Left kidney (tissue), 2 donors: ENCODE measurements around the gene GNAI3. TPM values are rescaled to one million over a fixed set of nuclear protein-coding genes. Genes with fewer than 3 reads are reported as not detected.

ENCODE experiments used
- DNase-seq: peaks from one replicate; pipeline ENCODE4 v3.0.0-alpha.2; 2013
- polyA plus RNA-seq: library from polyadenylated mRNA; unstranded; fragments of 120-200 nt; gene quantifications from one replicate; pipeline ENCODE4 v1.2.1, GENCODE V29; 2013; ENCODE audit not compliant: insufficient read length

Gene GNAI3
- polyA plus RNA-seq, 1 donor = 13.1 TPM

DNA sequence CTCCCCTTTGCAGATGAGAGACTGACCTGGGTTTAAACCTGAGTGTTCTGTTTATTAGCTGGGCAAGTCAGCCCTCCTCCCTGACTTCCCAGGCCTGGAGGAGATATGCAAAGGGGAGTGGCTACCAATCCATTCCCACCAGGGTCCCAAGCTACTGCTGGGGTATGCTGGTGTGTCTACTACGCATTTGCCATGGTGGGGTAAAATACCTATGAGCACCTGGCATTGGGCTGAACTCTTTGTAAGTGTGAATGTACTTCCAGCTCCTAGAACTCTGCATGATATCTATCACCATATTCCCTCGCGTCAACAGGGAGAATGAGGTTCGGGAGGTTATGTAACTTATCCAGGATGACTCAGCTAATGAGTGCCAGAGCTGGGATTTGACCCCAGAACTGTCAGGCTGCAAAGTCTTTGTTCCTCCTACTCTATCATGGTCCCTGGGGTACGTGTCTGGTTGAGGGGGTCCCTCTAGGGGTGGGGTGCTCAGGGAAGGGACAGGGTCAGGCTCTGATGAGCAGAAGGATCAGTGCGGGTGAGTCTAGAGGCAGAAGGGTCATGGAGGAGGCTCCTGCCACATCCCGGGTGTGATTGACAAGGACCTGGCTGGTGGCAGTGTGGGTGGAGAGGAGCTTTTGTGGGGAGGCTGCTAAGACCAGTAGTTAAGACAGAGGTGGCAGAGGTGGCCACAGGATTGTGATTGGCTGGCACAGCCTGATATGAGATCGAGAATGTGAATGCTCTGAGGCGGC lies 88.0 kb downstream of the GNAI3 start:
- DNase-seq = no peak

DNA sequence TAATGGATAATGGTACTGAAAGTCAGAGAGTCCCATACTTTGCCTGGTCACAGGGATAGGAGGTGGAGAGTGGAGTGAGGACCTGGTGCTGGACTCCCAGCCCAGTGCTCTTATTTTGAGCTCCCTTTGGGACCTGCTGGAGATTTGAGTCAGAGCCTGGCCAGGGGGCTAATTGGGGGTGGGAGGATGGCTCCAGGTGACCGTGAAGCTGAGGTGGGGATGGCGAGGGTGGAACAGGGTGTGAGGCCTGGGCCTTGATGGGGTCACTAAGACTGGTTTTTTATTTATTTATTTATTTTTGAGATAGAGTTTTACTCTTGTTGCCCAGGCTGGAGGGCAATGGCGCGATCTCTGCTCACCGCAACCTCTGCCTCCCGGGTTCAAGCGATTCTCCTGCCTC lies 89.0 kb downstream of the GNAI3 start:
- DNase-seq = no peak

DNA sequence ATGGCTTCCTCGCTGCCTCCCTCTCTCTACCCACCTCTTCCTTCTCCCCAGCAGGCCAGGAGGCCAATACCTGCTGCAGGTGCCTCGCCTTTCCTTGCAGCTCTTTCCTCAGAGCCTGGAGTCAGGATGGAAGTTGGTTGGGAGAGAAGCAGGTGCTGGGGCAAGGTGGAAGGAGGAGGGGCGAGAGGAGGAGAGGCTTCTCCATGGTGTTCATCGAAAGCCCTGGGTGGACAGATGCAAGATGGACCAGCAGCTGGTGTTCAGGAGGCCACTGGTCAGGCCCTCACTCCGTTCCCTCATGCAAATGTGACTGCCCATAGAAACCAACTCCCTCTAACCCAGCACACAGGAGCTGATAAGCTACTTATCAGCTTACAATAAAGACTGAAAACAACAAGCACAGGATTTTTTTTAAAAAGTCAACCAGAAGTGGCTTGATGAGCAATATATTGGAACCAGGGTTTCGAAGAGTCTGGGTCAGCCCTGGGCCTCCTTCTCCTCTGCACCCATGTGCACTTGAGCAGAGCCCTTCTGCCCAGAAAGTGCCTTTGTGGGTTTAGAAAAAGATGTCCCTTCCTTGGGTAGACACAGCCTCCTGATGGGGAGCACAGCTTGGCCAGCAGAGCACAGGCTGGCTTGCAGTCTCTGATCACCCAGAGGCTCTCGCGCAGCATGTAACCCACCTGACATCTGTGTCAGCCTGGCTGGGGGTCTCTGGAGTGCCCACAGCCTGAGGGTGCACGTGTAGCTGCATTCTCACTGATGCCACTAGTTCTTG lies 90.8 kb downstream of the GNAI3 start:
- no peak for DNase-seq

DNA sequence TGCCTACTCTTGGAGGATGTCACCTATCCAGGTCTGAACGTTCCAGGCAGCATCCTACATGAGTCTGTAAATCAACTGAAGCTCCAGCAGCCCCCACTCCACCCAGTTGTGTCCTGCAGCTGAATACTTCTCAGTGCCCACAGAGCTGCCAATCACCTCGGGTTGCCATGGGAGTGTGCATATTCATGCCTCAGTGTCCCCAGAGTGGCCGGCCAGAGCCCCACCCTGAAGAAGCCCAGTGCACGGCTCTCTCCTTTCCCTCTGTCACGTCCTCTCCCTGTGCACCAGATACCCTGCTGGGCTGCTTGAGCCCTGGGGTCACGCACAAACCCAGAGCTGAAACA lies 91.4 kb downstream of the GNAI3 start:
- DNase-seq = no peak

DNA sequence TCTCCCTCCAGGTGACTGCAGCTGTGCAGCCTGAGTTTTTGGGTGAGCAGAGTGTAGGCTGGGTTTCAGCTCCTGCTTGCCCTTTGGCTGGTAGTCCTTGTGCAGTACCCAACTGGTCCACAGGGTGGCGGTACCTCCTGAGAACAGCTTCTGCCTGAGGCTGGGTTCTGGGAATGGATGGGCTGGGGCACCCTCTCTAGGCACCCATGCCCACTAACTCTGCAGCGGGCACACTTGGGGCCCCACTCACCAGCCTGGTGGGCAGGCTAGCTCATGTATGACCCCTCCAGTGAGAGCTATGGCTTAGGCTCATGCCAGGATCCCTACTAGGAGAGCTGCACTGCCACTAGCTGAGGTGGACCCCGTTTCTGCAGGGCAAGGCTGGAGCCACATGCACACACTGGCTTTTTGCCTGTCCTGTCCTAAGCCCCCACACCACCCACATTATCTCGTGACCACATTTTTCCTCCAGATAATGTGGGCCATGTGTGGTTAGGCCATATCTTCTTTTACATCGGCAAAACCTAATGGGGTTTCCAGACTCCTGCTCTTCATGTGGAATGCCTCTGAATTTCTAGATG lies 92.0 kb downstream of the GNAI3 start:
- DNase-seq = no peak

DNA sequence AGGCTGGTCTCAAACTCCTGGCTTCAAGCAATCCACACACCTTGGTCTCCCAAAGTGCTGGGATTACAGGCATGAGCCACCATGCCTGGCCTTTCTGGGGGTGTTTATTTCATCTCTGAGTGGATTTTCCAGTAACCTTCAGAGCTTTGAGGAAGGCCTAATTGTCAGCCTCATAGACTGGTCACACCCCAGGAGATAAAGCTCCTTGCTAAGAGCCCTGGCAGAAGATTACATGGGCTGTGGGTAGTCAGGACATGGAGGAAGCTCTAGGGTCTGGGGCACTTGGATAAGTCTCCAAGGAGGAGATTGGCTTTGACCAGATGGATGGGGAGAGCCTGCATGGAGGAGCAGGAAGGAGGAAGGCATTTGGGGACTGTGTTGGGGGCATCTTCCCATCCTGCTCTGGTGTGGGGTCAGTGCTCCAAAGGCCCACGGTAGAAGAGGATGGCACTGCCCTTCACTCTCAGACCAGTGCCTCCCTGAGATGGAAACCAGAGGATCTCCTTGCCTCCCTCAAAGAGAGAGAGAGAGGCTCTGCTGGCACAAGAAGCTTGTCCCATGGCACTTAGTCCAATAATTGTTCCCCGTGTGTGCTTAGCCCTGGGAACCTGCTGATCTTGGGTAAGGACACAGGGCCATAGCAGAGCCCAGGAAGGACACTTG lies 92.8 kb downstream of the GNAI3 start:
- DNase-seq = no peak

DNA sequence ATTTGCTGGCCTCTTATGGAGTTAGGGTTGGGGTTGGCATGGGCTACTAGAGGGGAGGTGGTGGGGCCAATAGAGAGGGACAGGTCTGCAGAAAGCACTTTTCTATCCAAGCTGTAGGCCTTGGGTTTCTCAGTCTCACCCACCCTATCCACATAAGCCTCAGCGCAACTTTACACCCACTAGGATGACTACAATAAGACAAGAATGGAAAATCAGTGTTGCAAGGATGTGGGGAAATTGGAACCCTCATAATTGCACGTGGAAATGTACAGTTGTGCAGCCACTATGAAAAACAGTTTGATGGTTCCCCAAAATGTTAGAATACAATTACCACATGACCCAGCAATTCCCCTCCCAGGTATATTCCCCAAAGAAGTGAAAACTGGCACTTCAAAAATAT lies 93.4 kb downstream of the GNAI3 start:
- DNase-seq = no peak

DNA sequence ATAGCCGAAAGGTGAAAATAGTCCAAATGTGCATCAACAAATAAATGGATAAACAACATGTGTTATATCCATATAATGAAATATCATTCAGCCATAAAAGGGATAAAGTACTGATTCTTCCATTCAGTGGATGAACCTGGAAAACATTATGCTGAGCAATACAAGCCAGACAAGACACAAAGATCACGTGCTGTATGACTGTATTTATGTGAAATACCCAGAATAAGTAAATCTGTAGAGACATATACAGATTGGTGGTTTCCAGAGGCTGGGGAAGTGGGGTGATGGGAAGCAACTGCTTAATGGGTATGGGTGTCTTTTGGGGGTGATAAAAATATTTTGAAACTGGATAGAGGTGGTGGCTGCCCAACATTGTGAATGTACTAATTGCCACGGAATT lies 94.2 kb downstream of the GNAI3 start:
- DNase-seq = no peak

DNA sequence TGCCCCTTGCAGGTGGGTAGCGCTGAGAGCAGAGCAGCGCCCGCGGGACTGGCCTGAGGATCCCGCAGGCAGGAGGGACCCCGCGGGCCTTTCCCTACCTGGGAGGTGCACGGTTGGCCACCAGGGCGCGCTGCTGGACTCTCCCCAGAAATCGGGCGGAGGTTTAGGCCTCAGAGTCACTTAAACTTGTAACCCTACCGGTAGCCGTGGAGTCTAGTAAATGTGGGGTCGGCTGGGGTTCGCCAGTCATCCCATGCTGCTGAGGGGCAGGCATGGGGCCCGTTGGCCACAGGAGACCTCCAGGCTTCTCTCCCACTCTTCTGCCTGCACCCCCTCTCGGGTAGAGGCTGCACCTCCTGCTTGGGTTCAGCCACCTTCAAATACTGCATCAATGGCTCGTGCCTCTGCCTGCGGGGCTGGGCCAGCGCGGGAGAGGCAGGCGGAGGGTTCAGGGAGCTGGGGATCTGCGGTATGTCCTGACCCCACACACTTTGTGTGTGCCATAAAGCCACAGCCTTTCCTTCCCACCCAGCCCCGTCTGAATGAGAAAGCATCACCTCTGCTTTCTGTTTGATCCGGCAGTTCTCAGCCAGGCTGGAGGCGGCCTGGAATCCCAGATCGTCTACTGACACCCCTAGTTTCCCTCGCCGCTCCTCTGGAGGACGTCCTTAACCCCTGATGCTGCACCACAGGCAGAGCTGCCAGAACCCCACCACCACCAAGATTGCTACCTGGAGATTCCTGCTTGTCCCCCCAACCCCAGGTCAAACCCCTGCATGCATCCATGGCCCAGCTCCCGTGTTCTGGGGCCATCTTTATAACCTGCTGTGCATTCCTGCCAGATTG lies 95.2 kb downstream of the GNAI3 start:
- DNase-seq = peak; percentile 73

DNA sequence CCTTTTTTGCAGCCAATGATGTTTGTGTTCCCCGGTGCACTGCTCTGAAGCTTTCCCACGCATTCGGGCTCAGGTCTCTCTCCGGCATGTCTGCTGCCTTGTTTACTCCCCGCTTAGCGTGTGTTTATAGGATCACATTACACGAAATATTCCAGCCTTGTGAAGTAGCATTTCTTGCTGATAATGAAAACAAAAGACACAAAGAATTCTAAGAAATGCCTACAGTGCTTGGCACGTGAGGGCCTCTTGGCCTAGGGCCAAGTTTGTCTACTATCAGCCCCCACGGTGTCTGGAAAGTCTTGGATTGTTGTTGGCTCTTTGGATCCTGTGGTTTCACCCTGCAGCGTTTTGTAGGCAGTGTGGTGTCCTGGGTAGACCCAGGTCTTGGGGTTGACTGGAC lies 96.3 kb downstream of the GNAI3 start:
- no peak for DNase-seq

DNA sequence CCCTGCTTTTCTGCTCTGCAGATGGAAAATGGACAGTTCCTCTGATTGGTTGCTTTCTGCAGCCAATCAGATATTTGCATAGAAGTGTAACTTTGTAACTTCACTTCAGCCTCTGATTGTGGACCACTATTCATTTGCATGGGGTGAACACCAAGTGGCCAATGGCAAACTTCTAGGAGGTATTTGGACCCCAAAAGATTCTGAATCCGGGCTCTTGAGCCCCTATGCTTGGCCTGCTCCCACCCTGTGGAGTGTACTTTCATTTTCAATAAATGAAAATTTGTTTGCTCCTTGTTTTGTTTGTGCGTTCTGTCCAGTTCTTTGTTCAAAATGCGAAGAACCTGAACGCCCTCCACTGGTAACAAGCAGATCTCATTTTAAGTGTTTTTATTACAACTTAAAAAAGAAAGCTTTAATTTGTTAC lies 101.1 kb downstream of the GNAI3 start:
- DNase-seq = no peak

DNA sequence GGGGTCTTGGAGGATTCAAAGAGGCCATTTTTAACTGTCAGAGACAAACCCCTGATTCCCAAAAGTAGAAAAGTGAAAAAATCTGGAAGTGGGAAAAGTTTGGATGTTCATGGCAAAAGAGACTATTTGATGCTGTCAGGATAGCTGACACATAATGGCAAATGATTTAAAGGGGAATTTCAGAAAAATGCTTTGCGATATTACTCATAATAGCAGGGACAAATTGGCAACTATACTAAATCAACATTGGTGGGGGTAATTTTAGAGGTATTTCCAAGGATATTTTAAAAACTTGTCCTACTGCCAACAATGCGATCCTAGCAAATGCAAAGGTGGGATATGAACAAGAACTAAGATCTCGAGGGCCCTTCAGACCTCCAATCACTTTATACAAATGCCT lies 102.2 kb downstream of the GNAI3 start:
- DNase-seq = no peak

DNA sequence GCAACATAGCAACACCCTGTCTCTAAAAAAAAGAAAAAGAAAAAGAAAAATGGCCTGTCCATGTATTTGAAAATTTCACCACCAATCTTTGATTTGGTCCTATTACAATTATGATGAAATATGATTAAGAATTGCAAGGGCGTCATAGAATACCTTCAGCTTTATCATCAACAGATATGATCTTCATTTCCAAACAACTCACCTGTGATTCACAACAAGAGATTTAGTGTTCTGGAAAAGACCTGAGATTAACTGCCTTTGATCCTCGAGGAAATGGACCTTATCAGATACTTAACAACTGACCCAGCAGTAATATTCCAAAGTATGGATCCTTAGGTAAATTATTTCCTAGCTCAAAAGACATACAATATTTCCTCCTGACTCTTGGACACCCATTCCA lies 104.0 kb downstream of the GNAI3 start:
- DNase-seq = no peak

DNA sequence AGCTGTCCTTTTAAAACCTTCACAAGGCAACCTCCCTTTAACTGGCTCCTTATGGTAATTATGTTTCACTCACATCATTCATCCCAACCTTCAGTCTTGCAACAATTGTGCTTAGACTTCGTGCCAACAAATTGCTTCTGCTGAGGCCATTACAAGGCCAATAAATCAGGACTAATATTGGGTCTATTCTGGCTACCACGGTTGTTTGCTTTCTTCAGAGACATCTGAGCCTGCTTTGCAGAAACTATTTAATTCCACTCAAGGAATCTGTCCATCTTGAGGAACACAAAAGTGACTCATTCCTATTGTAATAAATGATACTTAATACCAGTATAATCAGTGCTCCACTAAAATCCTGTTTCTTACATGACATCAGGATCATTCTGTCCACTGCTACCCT lies 104.9 kb downstream of the GNAI3 start:
- DNase-seq = no peak

DNA sequence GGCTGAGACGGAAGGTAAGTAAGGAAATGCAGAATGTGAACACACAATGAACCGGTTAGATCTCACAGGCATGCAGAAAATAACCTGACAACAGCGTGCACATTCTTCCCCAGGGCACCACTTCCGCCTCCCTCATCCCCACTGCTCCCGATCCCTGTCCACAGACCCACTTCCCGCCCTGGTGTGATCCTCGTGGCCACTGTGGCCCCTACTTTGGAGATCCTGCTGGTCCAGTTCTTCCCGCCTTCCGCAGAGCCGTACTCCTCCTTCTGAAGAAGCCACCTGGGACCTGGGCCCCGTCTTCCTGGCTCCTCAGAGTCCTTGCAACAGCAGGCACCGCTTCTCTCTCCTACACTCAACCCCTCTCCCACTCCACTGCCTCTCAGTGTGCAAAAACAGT lies 106.1 kb downstream of the GNAI3 start:
- no peak for DNase-seq

DNA sequence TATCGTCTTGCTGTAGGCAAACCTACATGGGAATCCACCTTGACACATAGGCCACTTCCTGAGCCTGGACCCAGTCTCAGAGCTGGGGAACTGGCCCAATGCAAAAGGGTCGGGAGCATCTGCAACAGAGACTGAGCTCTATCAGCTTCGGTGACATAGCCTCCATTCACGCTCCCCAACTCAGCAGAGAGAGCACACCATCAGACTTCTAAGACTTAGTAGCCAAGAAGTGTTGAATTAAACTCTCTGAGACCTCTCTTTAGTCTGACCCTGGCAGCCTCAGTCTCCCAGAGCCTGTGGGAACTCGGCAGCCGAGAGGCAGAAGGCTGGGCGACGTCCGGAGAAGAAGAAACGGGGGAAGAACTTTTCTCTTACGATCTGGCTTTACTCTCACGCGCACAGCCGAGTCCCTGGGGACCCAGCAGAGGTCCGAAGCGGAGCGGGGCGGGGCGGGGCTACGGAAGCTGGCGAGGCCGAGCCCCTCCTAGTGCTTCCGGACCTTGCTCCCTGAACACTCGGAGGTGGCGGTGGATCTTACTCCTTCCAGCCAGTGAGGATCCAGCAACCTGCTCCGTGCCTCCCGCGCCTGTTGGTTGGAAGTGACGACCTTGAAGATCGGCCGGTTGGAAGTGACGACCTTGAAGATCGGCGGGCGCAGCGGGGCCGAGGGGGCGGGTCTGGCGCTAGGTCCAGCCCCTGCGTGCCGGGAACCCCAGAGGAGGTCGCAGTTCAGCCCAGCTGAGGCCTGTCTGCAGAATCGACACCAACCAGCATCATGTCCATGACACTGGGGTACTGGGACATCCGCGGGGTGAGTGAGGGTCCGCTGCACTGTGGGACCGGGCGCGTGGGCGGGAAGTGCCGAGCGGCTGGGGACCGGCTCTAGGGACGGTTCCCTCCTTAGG lies 107.5 kb downstream of the GNAI3 start, which contains the start of gene GSTM4:
Gene GSTM4 (plus strand): TSS at position 485 of the 905 bp plus-strand sequence. CDS start 291 bp downstream, at position 776.
- DNase-seq = peak; percentile 83

DNA sequence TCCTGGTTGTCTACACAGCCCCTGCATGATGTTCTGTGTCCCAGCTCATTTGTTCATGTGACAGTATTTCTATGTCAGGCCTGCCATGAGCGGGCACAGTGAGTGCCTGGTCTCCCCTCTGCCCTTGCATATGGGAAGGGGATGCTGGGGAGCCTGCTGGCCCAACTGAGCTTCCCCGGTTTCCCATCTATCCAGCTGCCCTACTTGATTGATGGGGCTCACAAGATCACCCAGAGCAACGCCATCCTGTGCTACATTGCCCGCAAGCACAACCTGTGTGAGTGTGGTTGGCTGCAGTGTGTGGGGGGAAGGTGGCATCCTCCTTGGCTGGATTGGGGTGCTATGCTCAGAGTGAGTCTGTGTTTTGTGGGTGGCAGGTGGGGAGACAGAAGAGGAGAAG lies 109.0 kb downstream of the GNAI3 start:
- DNase-seq = no peak

DNA sequence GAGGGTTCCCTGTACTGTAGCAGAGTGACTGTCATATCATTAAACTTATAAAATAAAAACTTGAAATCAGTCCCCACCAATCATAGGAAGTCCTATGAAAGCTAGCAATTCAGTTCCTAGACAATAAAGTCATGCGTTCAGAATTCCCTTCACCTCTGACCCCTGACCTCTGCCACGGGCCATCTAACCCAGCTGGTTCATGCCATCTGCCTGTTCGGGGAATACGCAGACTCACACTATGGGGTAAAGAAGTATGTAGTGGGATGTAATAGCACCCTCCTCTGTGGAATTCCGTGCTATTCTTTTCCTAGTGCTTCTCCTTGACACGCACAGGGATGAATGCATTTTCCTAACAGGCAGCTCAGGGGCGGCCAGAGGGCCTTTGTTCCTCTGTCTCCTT lies 109.6 kb downstream of the GNAI3 start:
- DNase-seq = no peak

DNA sequence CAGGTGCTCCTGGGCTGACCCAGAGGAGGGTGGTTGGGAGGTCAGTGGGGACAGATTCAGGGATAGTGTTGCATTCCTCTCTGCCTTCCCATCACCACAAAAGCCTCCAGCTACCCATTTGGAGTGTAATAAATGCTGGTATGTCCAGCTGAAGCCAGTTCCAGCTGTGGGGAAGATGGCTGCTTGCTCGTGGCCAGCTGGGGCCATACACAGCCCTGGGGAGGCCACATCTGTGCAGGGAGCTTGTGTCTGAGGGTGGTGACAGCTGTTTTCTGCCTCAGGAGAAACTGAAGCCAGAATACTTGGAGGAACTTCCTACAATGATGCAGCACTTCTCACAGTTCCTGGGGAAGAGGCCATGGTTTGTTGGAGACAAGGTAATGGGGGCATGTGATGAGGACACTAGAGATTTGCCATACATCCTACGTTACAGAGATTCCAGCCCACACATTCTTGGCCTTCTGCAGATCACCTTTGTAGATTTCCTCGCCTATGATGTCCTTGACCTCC lies 110.2 kb downstream of the GNAI3 start:
- DNase-seq = no peak

DNA sequence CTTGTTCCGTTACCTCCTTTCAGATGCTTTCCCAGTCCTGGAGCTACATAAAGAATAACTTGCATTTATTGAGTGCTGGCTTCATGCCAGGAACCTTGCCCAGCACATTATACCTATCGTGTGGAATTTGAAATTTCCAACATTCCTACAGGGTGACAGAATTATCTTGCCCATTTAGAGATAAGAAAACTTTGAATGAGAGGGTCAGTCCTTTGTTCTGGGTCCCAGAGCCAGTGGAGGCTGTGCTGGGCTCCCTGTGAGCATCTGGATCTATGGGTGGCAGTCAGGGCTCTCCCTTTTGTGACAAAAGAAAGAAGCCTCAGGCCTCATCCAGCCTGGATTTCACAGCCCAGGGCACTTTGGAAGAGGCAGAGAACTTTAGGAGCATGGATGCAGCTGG lies 110.7 kb downstream of the GNAI3 start:
- no peak for DNase-seq
